KMS-11 (cell line): ENCODE measurements around the gene TMEM209.
"Not testable (repeated sequence)": the region's sequence is repeated elsewhere in the genome, so short reads cannot be mapped to it uniquely, and the experiment has no call there.

Source experiments
- H2AFZ ChIP-seq: fragments of 200-600 bp; sonication (generic); 2 replicates; pipeline ENCODE4 v1.6.1; 2016; ENCODE audit warnings: antibody characterized with exemption, mixed run types, low read depth
- H3K27ac ChIP-seq: fragments of 200-600 bp; sonication (generic); 2 replicates; pipeline ENCODE4 v1.6.1; 2016; ENCODE audit warnings: mild to moderate bottlenecking, mixed run types
- H3K27me3 ChIP-seq: fragments of 200-600 bp; sonication (generic); 2 replicates; pipeline ENCODE4 v1.6.1; 2017; ENCODE audit warnings: mild to moderate bottlenecking, low read depth, mixed run types, moderate library complexity; ENCODE audit not compliant: insufficient read depth
- H3K36me3 ChIP-seq: fragments of 200-600 bp; sonication (generic); 2 replicates; pipeline ENCODE4 v1.6.1; 2017; ENCODE audit warnings: mild to moderate bottlenecking, mixed run types; ENCODE audit not compliant: insufficient read depth
- H3K4me1 ChIP-seq: fragments of 200-600 bp; sonication (generic); 2 replicates; pipeline ENCODE4 v1.6.1; 2016; ENCODE audit warnings: mild to moderate bottlenecking, low read depth, mixed run types; ENCODE audit not compliant: poor library complexity, severe bottlenecking
- H3K4me2 ChIP-seq: fragments of 200-600 bp; sonication (generic); 2 replicates; pipeline ENCODE4 v1.7.0; 2016; ENCODE audit warnings: mild to moderate bottlenecking, mixed run types
- H3K4me3 ChIP-seq: fragments of 200-600 bp; sonication (generic); IDR thresholded peaks from 2 replicates; pipeline ENCODE4 v1.6.1; 2017; ENCODE audit warnings: low read depth, low read length, mixed read lengths; ENCODE audit not compliant: insufficient read depth
- H3K79me2 ChIP-seq: fragments of 200-600 bp; sonication (generic); 2 replicates; pipeline ENCODE4 v1.6.1; 2016; ENCODE audit warnings: low read depth, mixed run types; ENCODE audit not compliant: insufficient read depth
- H3K9ac ChIP-seq: fragments of 200-600 bp; sonication (generic); 2 replicates; pipeline ENCODE4 v1.6.1; 2016; ENCODE audit warnings: mild to moderate bottlenecking, mixed run types
- H4K20me1 ChIP-seq: fragments of 200-600 bp; sonication (generic); 2 replicates; pipeline ENCODE4 v1.6.1; 2016; ENCODE audit warnings: mild to moderate bottlenecking, mixed run types; ENCODE audit not compliant: insufficient read depth
- CTCF ChIP-seq: fragments of 200-600 bp; sonication (generic); conservative IDR thresholded peaks from 2 replicates; pipeline ENCODE4 v1.6.1; 2017; ENCODE audit warnings: low read depth, mild to moderate bottlenecking, antibody characterized with exemption, low read length, moderate library complexity, mixed read lengths

TMEM209 gene

GRCh38 chr7:130205084-130205947 lies at the start of gene TMEM209:
Gene TMEM209, minus strand, starts transcription at chr7:130205406. Its CDS starts 31 bp downstream, at chr7:130205375.
- peak within 1 kb of the TSS; percentile 67 for H3K4me3 ChIP-seq
- peak within 1 kb of the TSS; percentile 73 for H3K27ac ChIP-seq
- peak within 1 kb of the TSS; percentile 49 for H3K4me2 ChIP-seq
- no peaks in the 10 kb centered on the region for H4K20me1 ChIP-seq
- peaks cover 17% of the 10 kb centered on the region for H3K79me2 ChIP-seq
- peak within 1 kb of the TSS; percentile 89 for H3K9ac ChIP-seq
- peaks cover 29% of the 10 kb centered on the region for H3K4me1 ChIP-seq
- no peak for TF ChIP-seq CTCF
- H3K27me3 ChIP-seq = no peaks in the 10 kb centered on the region
- H2AFZ ChIP-seq = peak within 1 kb of the TSS; percentile 89
- H3K36me3 ChIP-seq = peaks cover 10% of the 10 kb centered on the region; the same call in 1 of the 2 replicates

- no peak overlapping the region for H2AFZ ChIP-seq
These were observed 49.3 kb upstream of the TMEM209 start for GRCh38 chr7:130254555-130254954.

GRCh38 chr7:130249626-130250025 lies 44.4 kb upstream of the TMEM209 start:
- H2AFZ ChIP-seq, H4K20me1 ChIP-seq, H3K36me3 ChIP-seq, H3K4me3 ChIP-seq, H3K4me2 ChIP-seq, H3K79me2 ChIP-seq, H3K27ac ChIP-seq, H3K27me3 ChIP-seq, H3K4me1 ChIP-seq, H3K9ac ChIP-seq: not testable (repeated sequence)

More at GRCh38 chr7:130254555-130254954, 49.3 kb upstream of the TMEM209 start:
- no peak overlapping the region for H3K27ac ChIP-seq
- no peak overlapping the region for H3K4me3 ChIP-seq
- no peak overlapping the region for H3K4me2 ChIP-seq
- TF ChIP-seq CTCF = no peak
- H3K27me3 ChIP-seq = no peaks in the 10 kb centered on the region
- no peaks in the 10 kb centered on the region for H3K36me3 ChIP-seq
- no peak overlapping the region for H3K9ac ChIP-seq
- no peaks in the 10 kb centered on the region for H3K4me1 ChIP-seq
- H4K20me1 ChIP-seq = no peaks in the 10 kb centered on the region
- no peaks in the 10 kb centered on the region for H3K79me2 ChIP-seq

GRCh38 chr7:130248842-130249241 lies 43.6 kb upstream of the TMEM209 start:
- not testable (repeated sequence) for H2AFZ ChIP-seq, H3K27ac ChIP-seq, H3K79me2 ChIP-seq, H3K4me3 ChIP-seq, H3K4me1 ChIP-seq, H3K27me3 ChIP-seq, H3K36me3 ChIP-seq, H3K9ac ChIP-seq, H4K20me1 ChIP-seq, H3K4me2 ChIP-seq

- not testable (repeated sequence) for H3K4me3 ChIP-seq, H3K4me2 ChIP-seq, H3K9ac ChIP-seq, H3K79me2 ChIP-seq, H3K27ac ChIP-seq, H2AFZ ChIP-seq, H3K27me3 ChIP-seq, H4K20me1 ChIP-seq, H3K36me3 ChIP-seq
- peaks cover 28% of the 10 kb centered on the region for H3K4me1 ChIP-seq
These were observed 41.3 kb upstream of the TMEM209 start for GRCh38 chr7:130246491-130246890.

- H3K27ac ChIP-seq, H3K27me3 ChIP-seq, H3K36me3 ChIP-seq, H3K4me3 ChIP-seq, H3K79me2 ChIP-seq, H3K9ac ChIP-seq, H4K20me1 ChIP-seq, H2AFZ ChIP-seq: not testable (repeated sequence)
- peaks cover 28% of the 10 kb centered on the region for H3K4me1 ChIP-seq
- H3K4me2 ChIP-seq = peak overlapping the region; percentile 66
These were observed 38.3 kb upstream of the TMEM209 start for GRCh38 chr7:130243486-130243885.
